GM21447 (cell line): ENCODE results near the gene FBLN5.

ENCODE experiments used
- ATAC-seq: cut with Tn5 transposase; IDR thresholded peaks from one replicate; pipeline ENCODE4 v1.9.1; 2021; ENCODE audit not compliant: unreplicated experiment

Gene FBLN5

DNA sequence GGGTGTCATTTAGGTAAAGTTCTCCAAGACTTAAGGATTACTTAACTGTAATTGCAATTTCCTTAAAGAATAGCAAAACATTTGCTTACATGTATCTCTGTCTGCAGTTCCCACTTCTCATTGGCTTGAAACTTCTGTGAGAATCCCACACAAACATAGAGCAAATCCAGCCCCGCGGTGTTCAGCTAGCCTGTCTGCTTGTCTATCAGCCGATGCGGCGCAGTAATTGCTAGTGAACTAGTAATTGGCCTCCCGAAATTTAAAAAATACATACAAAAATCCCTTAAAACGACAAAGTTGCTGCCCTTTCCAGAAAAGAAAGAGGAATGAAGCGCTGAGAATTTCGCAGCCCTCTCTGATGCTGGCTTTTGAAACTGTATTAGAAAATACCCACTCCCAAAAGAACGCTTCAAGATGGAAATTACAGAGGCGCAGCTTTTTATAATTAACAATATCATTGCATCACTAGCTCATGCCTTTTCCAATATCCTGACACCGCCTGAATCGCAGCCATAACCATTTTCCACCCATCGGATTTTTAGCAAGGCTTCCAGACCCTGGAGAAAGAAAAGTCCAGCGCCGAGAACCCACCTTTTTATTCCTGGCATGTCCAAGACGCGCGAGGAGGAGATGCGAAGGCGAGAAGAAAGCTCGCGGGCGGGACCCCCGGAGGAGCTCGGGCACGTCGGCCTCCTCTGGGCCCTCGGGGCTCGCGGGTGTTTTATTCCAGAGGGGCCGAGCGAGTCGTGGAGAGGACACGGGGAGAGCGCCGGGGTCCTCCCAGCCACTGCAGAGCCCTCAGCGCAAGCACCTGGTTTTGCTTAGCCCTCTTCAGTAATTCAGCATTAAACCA, 646 bp downstream of the FBLN5 start:
- no peak for ATAC-seq

DNA sequence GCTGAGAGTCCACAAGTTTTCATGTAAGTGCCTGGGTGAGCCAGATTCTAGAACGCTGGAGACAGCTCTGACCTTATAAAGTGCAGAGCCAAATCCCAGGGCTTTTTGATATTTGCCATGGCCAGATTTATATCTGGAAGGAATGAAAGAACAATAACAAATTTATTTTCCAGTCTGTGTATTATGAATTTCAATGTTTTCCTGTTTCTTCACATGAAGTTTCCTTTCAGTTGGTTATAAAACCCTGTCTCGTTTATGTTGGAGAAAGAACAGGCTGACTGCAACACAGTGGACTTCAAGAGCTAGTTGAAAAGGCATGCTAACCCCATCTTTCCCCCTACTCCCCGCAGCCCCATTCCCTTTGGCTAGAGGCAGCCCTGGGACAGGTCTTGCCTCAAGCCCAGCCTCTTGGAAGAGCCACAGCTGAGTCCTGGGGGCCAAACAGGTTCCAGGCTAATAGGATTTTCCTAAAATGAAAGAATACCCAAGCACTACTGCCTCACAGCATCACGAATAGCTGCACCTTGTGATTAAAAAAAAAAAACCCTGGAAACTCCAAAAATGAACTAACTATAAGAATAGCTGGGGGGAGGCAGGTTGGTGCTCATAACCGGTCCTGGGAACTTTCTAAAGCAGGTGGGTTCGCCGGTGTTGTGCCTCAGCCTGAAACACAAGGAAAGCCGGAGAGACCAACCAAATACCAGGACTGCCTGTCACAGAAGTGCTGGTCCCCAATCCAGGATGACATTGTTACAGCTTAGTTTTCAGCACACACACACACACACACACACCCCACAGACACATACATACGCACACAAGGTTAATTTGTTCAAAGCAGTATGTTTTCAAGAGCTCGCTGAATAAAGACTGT, 1.5 kb downstream of the FBLN5 start:
- no peak for ATAC-seq

DNA sequence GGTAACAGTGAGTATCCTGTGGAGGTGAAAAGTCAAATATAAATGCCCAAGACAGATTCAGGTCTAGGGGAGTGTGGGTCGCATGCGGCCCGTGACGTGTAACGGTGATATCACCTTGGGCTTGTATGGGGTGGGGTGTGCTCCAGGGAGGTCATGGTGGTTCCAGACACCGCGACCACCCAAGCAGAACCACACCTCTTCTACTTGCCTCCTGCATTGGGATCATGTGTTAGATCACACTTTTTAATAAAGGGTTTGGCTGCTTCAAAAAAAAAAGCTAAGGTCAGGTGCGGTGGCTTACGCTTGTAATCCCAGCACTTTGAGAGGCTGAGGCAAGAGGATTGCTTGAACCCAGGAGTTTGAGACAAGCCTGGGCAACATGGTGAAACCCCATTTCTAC, 4.5 kb downstream of the FBLN5 start:
- no peak for ATAC-seq

DNA sequence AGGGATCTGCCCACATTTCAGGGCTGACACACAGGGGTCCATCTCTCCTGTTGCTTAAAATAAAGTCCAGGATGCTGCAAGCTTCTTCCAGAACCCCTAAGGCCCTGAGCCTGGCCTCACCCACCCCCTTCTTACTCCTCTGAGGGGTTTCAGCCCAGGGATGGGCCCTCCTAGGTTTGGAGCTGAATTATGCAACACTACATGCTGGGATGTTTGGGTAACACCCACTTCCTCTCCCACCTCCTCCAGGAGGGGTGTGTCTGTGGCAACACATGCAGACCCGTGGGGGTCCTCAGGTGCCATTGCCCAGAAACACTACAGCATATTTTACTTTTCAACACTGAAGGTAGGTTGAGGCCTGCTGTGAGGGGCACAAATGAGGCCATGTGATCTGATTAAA, 5.4 kb downstream of the FBLN5 start:
- ATAC-seq: no peak

DNA sequence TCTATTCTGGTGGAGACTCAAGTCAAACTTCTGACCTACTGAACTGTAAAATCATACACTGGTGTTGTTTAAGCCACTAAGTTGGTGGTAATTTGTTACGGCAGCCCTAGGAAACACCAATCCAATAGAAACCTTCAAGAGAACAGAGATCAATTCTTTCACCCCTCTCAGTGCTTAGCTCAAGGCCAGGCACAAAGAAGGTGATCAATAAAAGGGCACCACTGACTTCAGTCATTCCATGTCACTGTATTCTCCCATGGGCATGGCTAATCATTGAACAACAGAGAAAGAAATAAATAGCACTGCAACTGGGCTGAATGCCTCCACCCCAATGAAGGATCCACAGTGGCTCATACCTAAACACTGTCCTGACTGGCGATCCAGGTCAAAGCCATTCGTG, 7.3 kb downstream of the FBLN5 start:
- ATAC-seq: no peak

DNA sequence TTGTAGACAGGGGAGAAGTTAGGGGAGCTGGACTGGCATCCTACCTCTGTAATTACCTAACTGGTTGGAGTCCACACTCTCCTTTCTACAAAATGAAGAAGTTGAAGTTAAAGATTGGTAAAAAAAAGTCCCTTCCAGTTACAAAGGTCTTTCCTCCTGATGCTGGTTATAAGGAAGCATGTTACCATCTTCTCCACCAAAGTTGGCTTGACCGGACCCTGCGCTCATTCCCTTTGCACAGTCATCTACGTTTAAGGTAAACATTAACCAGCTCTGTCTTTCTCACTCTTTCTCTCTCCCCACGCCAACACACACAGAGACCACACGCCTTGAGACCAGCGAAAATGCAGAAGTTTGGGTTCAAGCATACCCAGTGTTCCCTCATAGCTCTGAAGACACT, 11.9 kb downstream of the FBLN5 start:
- ATAC-seq: no peak

DNA sequence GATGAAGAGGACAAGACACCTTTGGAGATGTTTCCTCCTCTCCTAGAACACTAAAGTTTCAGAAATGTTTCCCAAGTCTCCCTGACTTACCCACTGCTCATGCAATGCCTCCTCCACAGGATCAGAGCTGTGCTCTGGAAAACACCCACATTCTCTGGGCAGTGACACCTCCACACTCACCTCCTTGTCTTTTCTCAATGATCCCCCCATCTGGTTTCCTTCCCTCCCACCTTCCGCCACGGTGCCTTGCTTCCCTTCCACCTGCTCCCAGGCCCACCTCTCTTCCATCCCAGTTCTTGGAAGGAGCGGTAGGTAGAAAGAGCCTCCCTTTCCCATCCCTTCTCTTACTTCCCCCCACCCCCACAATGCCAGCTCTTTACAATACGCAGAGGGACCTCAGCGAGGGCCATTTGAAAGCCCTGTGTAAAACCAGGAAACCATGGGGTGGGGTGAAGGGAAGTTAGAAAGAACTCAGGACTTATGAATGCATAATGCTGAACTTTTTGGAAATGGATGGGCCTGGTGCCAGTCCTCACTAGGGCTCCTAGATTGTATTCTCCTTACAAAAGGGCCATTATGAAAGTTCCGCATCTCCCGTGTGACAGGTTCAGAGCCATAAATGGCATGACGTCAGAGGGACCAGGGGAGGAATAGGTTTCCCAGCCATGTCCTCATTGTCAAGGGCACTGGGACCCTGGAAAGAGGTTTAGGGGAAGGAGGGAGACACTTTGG, 12.8 kb downstream of the FBLN5 start:
- ATAC-seq: no peak

DNA sequence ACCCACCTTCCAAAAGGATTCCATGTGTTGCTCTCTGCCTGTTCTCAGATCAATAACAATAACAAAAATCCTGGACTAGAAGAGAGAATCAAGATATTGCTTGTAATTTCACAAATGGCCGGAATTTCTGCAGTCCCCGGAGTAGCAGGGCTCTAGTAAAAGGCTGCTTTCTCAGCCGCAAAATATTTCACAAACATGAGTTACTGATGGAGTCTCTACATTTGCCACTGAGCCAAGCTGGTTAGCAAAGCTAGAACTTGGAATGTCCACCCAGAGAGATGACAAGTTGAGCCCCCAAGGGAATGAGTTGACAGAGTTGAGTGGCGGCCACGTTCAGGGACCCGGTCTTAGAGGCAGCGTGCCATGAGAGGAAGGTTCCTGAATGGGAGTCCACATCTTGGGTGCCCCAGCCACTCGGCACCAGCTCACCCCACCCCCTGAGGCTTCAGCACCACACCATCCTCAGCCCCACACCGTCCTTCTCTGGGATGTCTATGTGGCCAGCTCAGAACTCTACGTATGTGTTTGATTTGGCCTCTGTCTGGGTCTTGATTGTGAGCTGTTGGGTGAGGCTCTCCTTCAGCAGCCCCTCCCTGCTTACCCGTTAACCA, 15.9 kb downstream of the FBLN5 start:
- ATAC-seq: no peak

DNA sequence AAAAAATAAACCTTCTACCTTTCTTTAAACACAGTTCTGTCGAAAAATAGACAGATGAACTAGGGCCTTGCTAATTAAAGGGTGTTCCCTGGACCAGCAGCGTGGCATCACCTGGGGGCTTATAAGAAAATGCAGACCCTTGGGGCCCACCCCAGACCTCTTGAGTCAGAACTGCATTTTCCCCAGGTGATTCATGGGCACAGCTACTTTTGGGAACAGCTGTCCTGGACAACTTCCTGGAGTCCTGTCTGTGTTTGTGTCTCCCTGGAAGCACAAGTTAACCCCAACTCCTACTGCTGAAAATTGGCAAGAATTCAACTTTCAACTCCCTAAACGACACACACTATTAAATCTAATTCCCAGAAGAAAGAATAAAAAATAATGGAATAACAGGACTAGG, 17.8 kb downstream of the FBLN5 start:
- no peak for ATAC-seq

DNA sequence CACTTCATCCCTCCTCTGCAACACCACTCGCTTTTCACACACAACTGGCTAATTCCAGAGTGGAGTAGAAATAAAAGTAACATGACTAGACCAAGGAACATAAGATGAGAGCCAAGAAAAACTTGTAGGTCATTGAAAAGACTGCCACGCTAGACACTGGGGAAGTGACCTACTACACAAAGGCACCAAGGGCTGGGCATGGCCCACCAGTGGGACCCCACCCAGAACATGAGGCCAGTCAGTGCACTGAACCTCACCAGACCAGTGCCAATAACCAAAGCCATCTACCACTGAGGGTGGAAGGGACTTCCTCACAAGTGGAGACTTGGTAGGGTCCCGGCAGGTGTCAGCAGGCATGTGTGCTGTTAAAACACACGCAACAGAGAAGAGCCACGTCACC, 19.7 kb downstream of the FBLN5 start:
- ATAC-seq: no peak

DNA sequence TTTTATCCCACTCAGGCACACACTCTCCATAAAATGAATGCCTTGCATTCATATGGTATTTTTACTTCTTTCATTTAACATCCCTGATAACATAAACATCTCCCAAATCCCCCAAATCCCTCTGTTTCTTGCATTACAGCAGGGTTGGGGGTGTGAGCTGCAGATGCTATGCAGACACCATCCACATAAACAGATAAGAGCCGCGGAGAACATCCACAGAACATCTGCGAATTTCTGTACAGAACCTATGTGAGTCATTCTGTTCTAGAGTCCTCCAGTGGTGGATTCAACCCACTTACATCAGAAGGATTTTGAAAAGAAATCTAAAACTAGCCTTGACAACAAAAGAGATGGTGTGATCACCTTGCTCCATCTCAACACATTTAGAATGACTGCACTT, 20.3 kb downstream of the FBLN5 start:
- ATAC-seq: no peak

DNA sequence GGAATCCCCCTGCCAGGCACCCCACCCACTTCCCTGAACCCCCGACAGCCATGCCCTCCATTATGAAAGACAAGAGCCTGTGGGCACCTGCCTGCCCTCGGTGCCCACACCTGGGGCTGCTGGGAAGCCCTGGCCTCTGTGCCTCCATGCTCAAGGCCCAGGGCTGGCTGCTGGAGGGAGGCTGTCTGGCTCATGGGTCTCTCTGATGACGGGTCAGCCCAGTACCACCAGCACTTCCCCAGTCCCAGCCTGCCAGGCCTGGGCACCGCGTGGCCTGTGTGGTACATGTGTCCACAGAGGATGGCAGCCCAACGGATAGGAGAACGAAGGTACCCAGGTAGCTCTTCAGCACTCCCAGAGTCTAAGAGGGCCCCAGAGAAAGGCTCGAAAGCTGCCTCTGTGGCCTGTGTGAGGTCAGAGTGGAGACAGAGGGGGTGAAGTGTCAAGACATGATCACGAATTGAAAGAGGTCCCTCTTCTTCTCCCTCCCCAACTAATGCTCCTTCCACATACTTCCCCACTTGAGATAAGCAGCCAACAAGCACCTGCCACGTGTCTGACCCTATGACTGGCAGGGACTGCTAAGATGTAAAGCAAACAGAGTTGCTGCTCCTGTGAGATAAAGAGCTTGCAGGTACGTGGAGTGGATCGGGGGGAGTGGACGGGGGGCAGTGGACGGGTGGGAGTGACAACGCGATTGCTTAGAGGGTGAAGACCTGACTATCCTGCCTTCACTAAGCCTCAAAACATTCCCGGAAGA, 21.2 kb downstream of the FBLN5 start:
- ATAC-seq: no peak

DNA sequence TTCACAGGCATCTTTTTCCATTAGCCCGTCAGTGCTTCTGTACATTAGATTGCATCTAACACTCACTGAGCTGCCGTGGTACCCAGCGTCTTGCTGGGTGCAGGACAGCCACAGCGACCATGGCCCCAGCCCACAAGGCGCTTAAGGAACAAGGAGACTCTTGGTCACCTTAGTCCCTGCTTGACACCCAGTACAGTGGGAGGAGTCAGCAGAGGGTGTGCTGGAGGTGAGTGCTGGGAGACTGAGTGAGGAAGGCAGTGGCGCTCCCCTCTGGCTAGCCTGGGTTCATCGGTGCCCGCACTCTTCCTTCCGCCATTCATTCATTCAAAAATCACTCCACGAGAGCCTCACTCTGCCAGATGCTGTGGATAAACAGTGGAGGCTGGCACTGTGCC, 21.8 kb downstream of the FBLN5 start:
- ATAC-seq: no peak

DNA sequence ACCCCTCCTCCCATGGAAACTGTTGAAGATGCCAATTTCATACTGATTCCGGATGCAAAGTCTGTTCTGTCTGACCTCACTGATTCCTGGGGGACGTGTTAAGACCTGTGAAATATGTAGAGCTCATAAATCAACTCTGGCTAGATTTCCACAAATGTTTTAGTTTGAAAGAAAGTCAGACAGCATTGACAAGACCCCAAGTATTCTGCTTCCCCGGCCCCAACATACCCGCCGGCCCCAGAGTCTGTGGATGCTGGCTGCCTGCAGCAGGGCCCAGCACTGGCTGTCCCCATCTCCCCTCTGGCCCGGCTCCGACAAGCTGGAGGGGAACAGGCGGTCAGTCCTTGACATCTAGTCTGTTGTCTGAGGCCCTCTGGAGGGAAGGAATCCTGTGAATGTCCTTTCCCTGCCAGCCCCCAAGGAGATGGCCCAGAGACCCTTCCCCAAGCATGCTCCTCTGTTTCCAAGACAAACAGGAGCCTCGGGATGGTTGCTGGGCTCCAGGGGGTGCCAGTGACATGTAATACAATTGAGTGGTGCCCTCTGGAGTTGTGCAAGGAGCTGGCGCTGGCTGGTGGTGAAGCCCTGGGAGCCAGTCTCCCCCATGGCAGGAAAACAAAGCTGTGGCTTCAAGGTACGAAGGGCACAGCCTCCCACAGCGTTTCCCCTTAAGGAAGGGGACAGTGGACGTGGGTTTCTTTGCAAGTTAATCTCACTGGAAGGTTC, 22.3 kb downstream of the FBLN5 start:
- no peak for ATAC-seq

DNA sequence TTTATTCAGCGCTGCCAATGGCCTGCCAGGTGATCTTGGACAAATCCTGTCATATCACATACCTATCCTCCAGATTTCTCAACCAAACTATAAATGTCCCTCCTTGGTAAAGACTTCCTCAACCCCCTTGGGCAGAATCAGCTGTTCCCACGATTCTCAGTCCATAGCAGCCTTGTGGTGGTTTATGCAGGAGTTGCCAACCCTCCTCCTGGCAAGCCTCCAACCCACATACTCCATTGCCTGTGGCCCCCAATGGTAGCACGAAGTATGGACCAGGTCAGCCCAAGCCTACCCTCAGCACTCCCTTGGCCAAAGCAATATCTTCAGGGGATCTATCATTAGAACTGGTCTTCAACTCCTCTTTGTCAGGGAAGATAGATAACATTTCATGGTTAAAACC, 27.0 kb downstream of the FBLN5 start:
- ATAC-seq: no peak

DNA sequence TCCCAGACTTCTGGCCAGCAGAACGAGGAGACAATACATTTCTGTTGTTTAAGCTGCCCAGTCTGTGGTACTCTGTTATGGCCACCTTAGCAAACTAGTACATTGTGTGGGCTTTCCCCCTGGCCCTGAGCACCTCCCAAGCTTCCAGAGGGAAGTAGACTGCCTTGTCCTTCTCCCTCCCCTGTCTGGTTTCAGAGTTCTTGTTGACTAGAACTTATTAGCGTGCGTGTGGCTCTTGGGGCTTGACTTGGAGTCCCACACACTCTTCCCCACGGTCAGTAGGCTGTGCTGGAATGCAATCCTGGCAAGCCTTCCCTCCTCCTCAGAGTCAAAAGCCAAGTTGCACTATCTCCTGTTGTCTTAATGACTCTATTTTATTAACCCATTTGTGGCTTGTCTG, 27.7 kb downstream of the FBLN5 start:
- no peak for ATAC-seq

DNA sequence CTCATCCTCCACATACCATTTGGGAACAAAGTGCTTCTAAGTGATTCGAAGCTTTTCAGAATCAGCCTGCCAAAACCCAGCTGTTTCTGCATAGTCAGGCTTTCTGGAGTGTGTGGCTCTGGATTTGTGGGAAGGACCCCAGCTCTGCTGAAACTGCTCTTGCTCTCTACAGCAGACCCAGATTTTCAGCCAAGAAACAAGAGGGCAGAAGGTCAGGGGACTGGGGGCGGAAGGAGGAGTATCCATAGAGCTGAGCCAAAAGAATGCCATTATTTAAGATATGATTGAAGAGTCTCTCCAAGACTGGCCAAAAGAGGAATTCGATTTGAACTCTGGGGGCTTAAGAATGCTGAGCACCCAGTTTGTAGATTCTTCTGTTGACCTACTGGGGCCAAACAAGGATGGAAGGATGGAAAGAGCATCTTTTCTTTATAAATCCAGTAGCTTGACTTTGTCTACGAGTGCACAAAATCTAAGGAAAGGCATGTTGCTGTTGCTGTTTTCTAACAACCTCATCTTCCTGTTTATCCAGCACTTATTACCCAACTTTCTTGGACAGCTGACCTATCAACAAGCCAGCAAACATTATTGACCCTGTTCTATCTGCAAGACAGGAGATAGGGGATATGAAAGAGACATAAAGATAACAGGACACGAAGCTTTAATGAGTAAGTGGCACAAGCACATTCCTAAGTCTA, 29.2 kb downstream of the FBLN5 start:
- no peak for ATAC-seq

DNA sequence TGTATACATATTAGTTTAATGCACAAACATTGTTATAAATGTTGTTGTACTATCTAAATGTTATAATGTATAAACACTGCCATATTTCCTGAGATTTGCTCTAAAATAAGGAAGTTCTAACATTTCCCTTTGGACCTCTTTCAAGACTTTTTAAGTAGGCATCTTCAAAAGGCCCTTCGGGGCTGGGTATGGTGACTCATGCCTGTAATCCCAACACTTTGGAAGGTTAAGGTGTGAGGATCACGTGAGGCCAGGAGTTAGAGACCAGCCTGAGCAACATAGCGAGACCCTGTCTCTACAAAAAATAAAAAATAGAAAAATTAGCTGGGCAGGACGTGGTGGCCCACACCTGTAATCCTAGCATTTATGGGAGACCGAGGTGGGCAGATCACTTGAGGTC, 35.5 kb downstream of the FBLN5 start:
- ATAC-seq: no peak

DNA sequence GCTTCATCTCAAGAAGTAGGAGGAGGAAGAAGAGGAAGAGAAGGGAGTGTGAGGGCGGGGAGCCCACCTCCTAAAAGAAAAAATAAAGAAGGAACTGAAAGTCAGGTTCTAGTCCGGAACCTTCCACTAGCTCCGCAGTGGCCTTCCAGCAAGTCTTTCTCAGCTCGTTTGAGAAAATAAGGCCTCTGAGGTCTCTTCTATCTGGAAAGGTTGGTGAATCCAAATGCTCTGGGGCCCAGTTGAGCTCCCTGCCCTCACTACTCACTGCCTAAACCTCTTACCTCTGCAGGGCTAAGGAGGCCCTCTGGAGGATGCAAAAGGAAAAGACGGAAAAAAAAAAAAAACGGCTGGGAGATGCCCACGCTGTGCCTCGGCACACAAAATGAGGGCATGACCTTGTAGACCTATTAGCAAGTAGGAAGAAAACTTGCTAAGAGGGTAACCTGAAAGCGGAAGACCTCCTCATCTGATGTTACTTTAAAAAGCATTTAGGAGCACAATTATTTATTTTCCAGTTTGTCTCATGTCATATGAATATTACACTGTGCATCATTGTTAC, 35.9 kb downstream of the FBLN5 start:
- ATAC-seq: peak; percentile 74
